ENCODE measurements around the gene SDR42E1.

The SDR42E1 gene

GRCh38 chr16:81939164-81940056 lies 71.9 kb downstream of the SDR42E1 start:
- Histone ChIP-seq H3K27me3 (ENCODE audit: insufficient read depth, poor library complexity, severe bottlenecking) (no peaks in the 10 kb centered on the region), H3K4me3 (replicated peaks; ENCODE audit: insufficient read depth, low read length) (no peak overlapping the region), H3K27ac (replicated peaks) (no peak overlapping the region)
- TF ChIP-seq POLR2AphosphoS5 (IDR thresholded peaks at IDR 0.05; ENCODE audit: low read depth) (no peak), REST (IDR thresholded peaks at IDR 0.05; ENCODE audit: insufficient replicate concordance, low read depth) (no peak), SPI1 (IDR thresholded peaks at IDR 0.05; ENCODE audit: borderline replicate concordance, low read depth) (no peak), GABPA (IDR thresholded peaks at IDR 0.05; ENCODE audit: low read depth) (no peak), CTCF (IDR thresholded peaks at IDR 0.05; ENCODE audit: insufficient read depth, low read length) (no peak)
- DNase-seq (ENCODE audit: low read depth in 1 of 2, low spot score in 1 of 2) = no peak
